GM12878 (cell line): Measurements from ENCODE around the gene MMP14. TPM values are rescaled to one million over a fixed set of nuclear protein-coding genes. Genes with fewer than 3 reads are reported as not detected.

Experiments
- ATAC-seq: fragments of 200-7000 bp; cut with Tn5 transposase; 3 replicates; pipeline ENCODE4 v1.9.1; 2020; ENCODE audit warnings: mild to moderate bottlenecking, moderate library complexity
- BruUV-seq: library from RNA; stranded (reverse); fragments of 400-500 nt; replicated peaks from 2 replicates; lab custom pipeline; 2021; lab: Mats Ljungman, UMichigan
- CTCF ChIA-PET: fragments of 300-600 bp; sonication (Branson Sonifier 250); formaldehyde crosslinking; extraction: SDS; loops from one replicate; lab custom pipeline; 2021; ENCODE audit warnings: inconsistent platforms; lab: Yijun Ruan, JAX
- POLR2A ChIA-PET: fragments of 350-600 bp; formaldehyde crosslinking; extraction: SDS; loops from one replicate; lab custom pipeline; 2021; ENCODE audit warnings: inconsistent platforms; lab: Charles Lee
- RAD21 ChIA-PET: fragments of 300-600 bp; sonication (Branson Sonifier 250); formaldehyde crosslinking; loops from one replicate; lab custom pipeline; 2023; ENCODE audit warnings: antibody characterized with exemption; ENCODE audit not compliant: unreplicated experiment; lab: Charles Lee
- SMC1A ChIA-PET: fragments of 300-600 bp; sonication (Branson Sonifier 250); formaldehyde crosslinking; loops from one replicate; lab custom pipeline; 2023; ENCODE audit not compliant: unreplicated experiment, uncharacterized antibody; lab: Charles Lee
- DNase-seq: peaks from one replicate; pipeline ENCODE4 v3.0.0-alpha.2; 2011; ENCODE audit warnings: low read depth, low spot score
- FAIRE-seq: peaks from 3 replicates; lab custom pipeline; 2011; peaks lifted over from hg19 to GRCh38; lab: Jason Lieb, UNC
- H2AFZ ChIP-seq: 2 replicates; pipeline ENCODE4 v1.6.0; 2011; ENCODE audit warnings: low read depth, low read length, control low read depth; ENCODE audit not compliant: control insufficient read depth
- H3K27ac ChIP-seq: 2 replicates; pipeline ENCODE4 v1.5.1; 2011; ENCODE audit warnings: control low read depth; ENCODE audit not compliant: control insufficient read depth, insufficient read depth
- H3K27me3 ChIP-seq, 2 experiments: replicated peaks in 1 of 2; 2 replicates each; pipeline versions ENCODE4 v1.6.0 to v1.6.1; 2011; ENCODE audit warnings: low read length in 1 of 2; ENCODE audit not compliant: control insufficient read depth in 2 of 2, insufficient read depth in 2 of 2
- H3K36me3 ChIP-seq, 2 experiments: 2 replicates each; pipeline ENCODE4 v1.5.1; 2011; ENCODE audit warnings: low read length in 1 of 2; ENCODE audit not compliant: control insufficient read depth in 2 of 2, insufficient read depth in 2 of 2
- H3K4me1 ChIP-seq: 2 replicates; pipeline ENCODE4 v1.6.1; 2011; ENCODE audit warnings: mild to moderate bottlenecking, low read length, moderate library complexity, mixed read lengths; ENCODE audit not compliant: control insufficient read depth, insufficient read depth
- H3K4me2 ChIP-seq: 2 replicates; pipeline ENCODE4 v1.6.0; 2011; ENCODE audit warnings: control low read depth; ENCODE audit not compliant: control insufficient read depth, insufficient read depth
- H3K4me3 ChIP-seq: fragments of 200-600 bp; sonication (generic); 2 replicates; pipeline ENCODE4 v1.5.1; 2016
- H3K79me2 ChIP-seq: 2 replicates; pipeline ENCODE4 v1.6.0; 2011; ENCODE audit warnings: low read length; ENCODE audit not compliant: control insufficient read depth, insufficient read depth
- H3K9ac ChIP-seq: 2 replicates; pipeline ENCODE4 v1.8.0; 2011; ENCODE audit warnings: low read length, control low read depth, mixed read lengths; ENCODE audit not compliant: control insufficient read depth, insufficient read depth
- H3K9me3 ChIP-seq: replicated peaks from 3 replicates; pipeline ENCODE4 v1.5.1; 2011; ENCODE audit warnings: mild to moderate bottlenecking, low read length; ENCODE audit not compliant: control insufficient read depth, insufficient read depth
- H4K20me1 ChIP-seq: 2 replicates; pipeline ENCODE4 v1.6.0; 2011; ENCODE audit not compliant: control insufficient read depth, insufficient read depth
- ATF7 ChIP-seq: fragments of 450-650 bp; IDR thresholded peaks from 2 replicates; pipeline ENCODE4 v1.6.1; 2016; ENCODE audit warnings: low read depth, mild to moderate bottlenecking
- CBX3 ChIP-seq: fragments of 200-600 bp; sonication (generic); IDR thresholded peaks from 2 replicates; pipeline ENCODE4 v1.6.1; 2016; ENCODE audit warnings: low read depth, borderline replicate concordance
- MTA3 ChIP-seq: IDR thresholded peaks from 2 replicates; pipeline ENCODE4 v1.6.1; 2012; ENCODE audit warnings: low read length, inconsistent platforms, borderline replicate concordance
- NFXL1 ChIP-seq: fragments of 450-650 bp; IDR thresholded peaks from 2 replicates; pipeline ENCODE4 v1.6.1; 2017; ENCODE audit warnings: antibody characterized with exemption, mild to moderate bottlenecking, borderline replicate concordance
- NR2C2 ChIP-seq: IDR thresholded peaks from 2 replicates; pipeline ENCODE4 v1.6.1; 2011; ENCODE audit warnings: borderline replicate concordance, low read depth; ENCODE audit not compliant: control insufficient read depth, insufficient read length
- NR2F1 ChIP-seq: fragments of 450-650 bp; conservative IDR thresholded peaks from 2 replicates; pipeline ENCODE4 v1.6.1; 2017; ENCODE audit warnings: mild to moderate bottlenecking
- POLR2A ChIP-seq: IDR thresholded peaks from 2 replicates; pipeline ENCODE4 v1.6.1; 2011; ENCODE audit warnings: low read depth, mild to moderate bottlenecking, low read length
- RCOR1 ChIP-seq: conservative IDR thresholded peaks from 2 replicates; pipeline ENCODE4 v1.6.1; 2012; ENCODE audit warnings: low read depth, low read length, improper control_type of control experiment
- RELA ChIP-seq: fragments of 450-650 bp; IDR thresholded peaks from 2 replicates; pipeline ENCODE4 v1.8.0; 2014; ENCODE audit warnings: borderline replicate concordance; ENCODE audit not compliant: partially characterized antibody
- RFX5 ChIP-seq: IDR thresholded peaks from 2 replicates; pipeline ENCODE4 v1.6.1; 2011; ENCODE audit warnings: low read depth, low read length, improper control_type of control experiment
- SMAD5 ChIP-seq: IDR thresholded peaks from 2 replicates; pipeline ENCODE4 v1.6.1; 2016; ENCODE audit warnings: antibody characterized with exemption, low read depth
- SMC3 ChIP-seq: IDR thresholded peaks from 2 replicates; pipeline ENCODE4 v1.6.1; 2011; ENCODE audit warnings: low read length, improper control_type of control experiment, borderline replicate concordance
- SPI1 ChIP-seq: IDR thresholded peaks from 2 replicates; pipeline ENCODE4 v1.6.1; 2011; ENCODE audit warnings: low read depth, mild to moderate bottlenecking, low read length, moderate library complexity, borderline replicate concordance; ENCODE audit not compliant: insufficient read depth
- TARDBP ChIP-seq: IDR thresholded peaks from 2 replicates; pipeline ENCODE4 v1.6.1; 2016; ENCODE audit warnings: borderline replicate concordance
- TCF3 ChIP-seq: IDR thresholded peaks from 2 replicates; pipeline ENCODE4 v1.6.1; 2012; ENCODE audit warnings: low read depth, mild to moderate bottlenecking, low read length, borderline replicate concordance; ENCODE audit not compliant: insufficient read depth
- WRNIP1 ChIP-seq: IDR thresholded peaks from 2 replicates; pipeline ENCODE4 v1.6.1; 2011; ENCODE audit warnings: low read depth, low read length, improper control_type of control experiment, borderline replicate concordance
- ZBTB33 ChIP-seq: fragments of 450-650 bp; IDR thresholded peaks from 2 replicates; pipeline ENCODE4 v1.6.1; 2017; ENCODE audit warnings: mild to moderate bottlenecking
- ZNF24 ChIP-seq: fragments of 450-650 bp; IDR thresholded peaks from 2 replicates; pipeline ENCODE4 v1.6.1; 2017; ENCODE audit warnings: antibody characterized with exemption, mild to moderate bottlenecking
- WGBS: methylation state at CpG from one replicate; pipeline ENCODE4 v1.1.6; 2016; ENCODE audit warnings: low lambda C conversion rate; ENCODE audit not compliant: insufficient replicate concordance, insufficient coverage; ENCODE audit errors: missing lambda C conversion rate; 5-methylcytosine and 5-hydroxymethylcytosine counted together
- in situ Hi-C: fragments of 300-500 bp; cut with MboI; formaldehyde crosslinking; loops from 9 replicates; pipeline ENCODE4 v1.14.3; 2018; ENCODE audit warnings: mixed read lengths
- intact Hi-C: fragments of 100-400 bp; cut with micrococcal nuclease; formaldehyde crosslinking; loops from one replicate; pipeline ENCODE4 v1.14.2; 2022; ENCODE audit not compliant: unreplicated experiment
- polyA plus RNA-seq, 11 experiments: library from polyadenylated mRNA; depleted of rRNA in 4 of 11; unstranded in 6 of 11; stranded (reverse) in 5 of 11; fragments of >200 nt; fragmentation: Nextera tagmentation in 4 of 11; fragmentation: Illumina TruSeq in 1 of 11; extraction: Ambion mirVana in 4 of 11; extraction: Trizol in 1 of 11; gene quantifications; 1 replicate in 1 of 11; 2 replicates in 10 of 11; pipeline versions ENCODE4 v1.2.1 to v1.2.3, GENCODE V29; 2011 to 2016; ENCODE audit warnings: inconsistent platforms in 2 of 11, missing spikeins in 2 of 11, low read depth in 1 of 11
- total RNA-seq, 4 experiments: library from RNA; depleted of rRNA in 3 of 4; stranded (reverse); fragments of >200 nt in 3 of 4; fragmentation: Illumina TruSeq in 1 of 4; extraction: Trizol in 1 of 4; gene quantifications; 2 replicates each; pipeline versions ENCODE4 v1.2.1 to v1.2.3, GENCODE V29; 2013 to 2021
- TF ChIP-seq, protein P1 (sequence below): fragments of 450-650 bp; IDR thresholded peaks from 2 replicates; pipeline ENCODE4 v1.6.1; 2016; ENCODE audit warnings: mild to moderate bottlenecking, moderate library complexity, borderline replicate concordance

The MMP14 gene
- total and polyA plus RNA-seq, 10 of the 15 experiments (the other 5 are each of a cell fraction or from before 2014, with no cell fraction given), result 0.31 to 1.9 (median 0.70) TPM; not detected in 2

- SMC1A ChIA-PET, result interaction anchor here (0.7 to 9.5 kb wide), 15 partner anchors 9 to 331 kb away, joined by 3 to 110 read pairs (median 4); partner anchors contain the start of genes LRP10 and RBM23
- peak overlapping the region; percentile 86 for H3K27ac ChIP-seq
- TF ChIP-seq CBX3 (no peak), TCF3 (no peak), RFX5 (no peak), POLR2A (no peak), WRNIP1 (no peak), NR2C2 (no peak), ZBTB33 (no peak), RELA (no peak), ATF7 (no peak), RCOR1 (no peak), ZNF24 (no peak), SPI1 (peak; percentile 89), NR2F1 (no peak), TARDBP (no peak), MTA3 (no peak), SMAD5 (0 out of 2 replicates have a peak, but pooled peaks have one; percentile 33), NFXL1 (no peak), SMC3 (no peak)
- TF ChIP-seq, protein P1, sequence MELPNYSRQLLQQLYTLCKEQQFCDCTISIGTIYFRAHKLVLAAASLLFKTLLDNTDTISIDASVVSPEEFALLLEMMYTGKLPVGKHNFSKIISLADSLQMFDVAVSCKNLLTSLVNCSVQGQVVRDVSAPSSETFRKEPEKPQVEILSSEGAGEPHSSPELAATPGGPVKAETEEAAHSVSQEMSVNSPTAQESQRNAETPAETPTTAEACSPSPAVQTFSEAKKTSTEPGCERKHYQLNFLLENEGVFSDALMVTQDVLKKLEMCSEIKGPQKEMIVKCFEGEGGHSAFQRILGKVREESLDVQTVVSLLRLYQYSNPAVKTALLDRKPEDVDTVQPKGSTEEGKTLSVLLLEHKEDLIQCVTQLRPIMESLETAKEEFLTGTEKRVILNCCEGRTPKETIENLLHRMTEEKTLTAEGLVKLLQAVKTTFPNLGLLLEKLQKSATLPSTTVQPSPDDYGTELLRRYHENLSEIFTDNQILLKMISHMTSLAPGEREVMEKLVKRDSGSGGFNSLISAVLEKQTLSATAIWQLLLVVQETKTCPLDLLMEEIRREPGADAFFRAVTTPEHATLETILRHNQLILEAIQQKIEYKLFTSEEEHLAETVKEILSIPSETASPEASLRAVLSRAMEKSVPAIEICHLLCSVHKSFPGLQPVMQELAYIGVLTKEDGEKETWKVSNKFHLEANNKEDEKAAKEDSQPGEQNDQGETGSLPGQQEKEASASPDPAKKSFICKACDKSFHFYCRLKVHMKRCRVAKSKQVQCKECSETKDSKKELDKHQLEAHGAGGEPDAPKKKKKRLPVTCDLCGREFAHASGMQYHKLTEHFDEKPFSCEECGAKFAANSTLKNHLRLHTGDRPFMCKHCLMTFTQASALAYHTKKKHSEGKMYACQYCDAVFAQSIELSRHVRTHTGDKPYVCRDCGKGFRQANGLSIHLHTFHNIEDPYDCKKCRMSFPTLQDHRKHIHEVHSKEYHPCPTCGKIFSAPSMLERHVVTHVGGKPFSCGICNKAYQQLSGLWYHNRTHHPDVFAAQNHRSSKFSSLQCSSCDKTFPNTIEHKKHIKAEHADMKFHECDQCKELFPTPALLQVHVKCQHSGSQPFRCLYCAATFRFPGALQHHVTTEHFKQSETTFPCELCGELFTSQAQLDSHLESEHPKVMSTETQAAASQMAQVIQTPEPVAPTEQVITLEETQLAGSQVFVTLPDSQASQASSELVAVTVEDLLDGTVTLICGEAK, result no peak
Observed at GRCh38 chr14:22887260-22887989, 51.0 kb downstream of the MMP14 start.

More at GRCh38 chr14:22887260-22887989, 51.0 kb downstream of the MMP14 start:
- ATAC-seq (peak; percentile 77), FAIRE-seq (peak; percentile 76), DNase-seq (peak; percentile 80)
- peak overlapping the region; percentile 89 for H3K4me2 ChIP-seq
- H3K9me3 ChIP-seq, result no peaks in the 10 kb centered on the region
- peaks cover 35% of the 10 kb centered on the region for H3K4me1 ChIP-seq
- intact Hi-C loops (loop anchor here (1.0 kb wide), 1 partner anchor 16 kb away; the partner anchor contains the start of gene LRP10), in situ Hi-C loops (no loop called here)
- H3K4me3 ChIP-seq, result peak overlapping the region; percentile 91
- H2AFZ ChIP-seq, result peak overlapping the region; percentile 72
- H4K20me1 ChIP-seq, result no peaks in the 10 kb centered on the region
- POLR2A ChIA-PET, result interaction anchor here (0.7 to 6.0 kb wide), 10 partner anchors 12 to 433 kb away, joined by 3 to 51 read pairs (median 6); partner anchors contain the start of genes HAUS4, LRP10, PABPN1 and RBM23
- TSS peak; percentile 86 for BruUV-seq
- 1% methylated on average over 11 of the region's 11 CpGs for whole genome bisulfite sequencing
- peak overlapping the region; percentile 88 for H3K9ac ChIP-seq
- H3K79me2 ChIP-seq, result peaks cover 5% of the 10 kb centered on the region
- no peaks in the 10 kb centered on the region for H3K27me3 ChIP-seq
- RAD21 ChIA-PET, result interaction anchor here (0.9 to 4.2 kb wide), 20 partner anchors 12 to 317 kb away, joined by 3 to 50 read pairs (median 4); partner anchors contain the start of genes HAUS4, LRP10, OXA1L and PRMT5
- CTCF ChIA-PET, result interaction anchor here (0.5 to 10.8 kb wide), 12 partner anchors 14 to 317 kb away, joined by 3 to 174 read pairs (median 11); partner anchors contain the start of genes HAUS4, LRP10 and PRMT5
- H3K36me3 ChIP-seq, result no peaks in the 10 kb centered on the region; a peak in 1 of 4 replicates
